Lung (tissue), 12 donors: ENCODE measurements around the gene FRMD1. TPM values are rescaled to one million over a fixed set of nuclear protein-coding genes. Genes with fewer than 3 reads are reported as not detected.
A peak's percentile ranks its signal among the peaks of the same experiment; 100 is the strongest.

Experiments used
- ATAC-seq: fragments of 200-7000 bp; cut with Tn5 transposase; one replicate; pipeline ENCODE4 v1.9.1; 2020; ENCODE audit warnings: moderate number of reproducible peaks; ENCODE audit not compliant: insufficient read depth, low FRiP score
- DNase-seq, 3 donors: peaks; one replicate each; pipeline ENCODE4 v3.0.0-alpha.2; 2013 to 2017
- H3K27ac ChIP-seq, 2 donors: one replicate each; pipeline ENCODE4 v1.5.1; 2013; ENCODE audit warnings: mild to moderate bottlenecking in 2 of 2, moderate library complexity in 2 of 2, control low read depth in 1 of 2, inconsistent platforms in 1 of 2, low read depth in 1 of 2, low read length in 1 of 2
- H3K27me3 ChIP-seq, 3 donors: one replicate each; pipeline ENCODE4 v1.5.1; 2013; ENCODE audit warnings: low read length in 2 of 3; ENCODE audit not compliant: control insufficient read depth in 3 of 3, insufficient read depth in 3 of 3
- H3K36me3 ChIP-seq, 4 donors: one replicate each; pipeline ENCODE4 v1.5.1; 2013; ENCODE audit warnings: low read length in 4 of 4, mild to moderate bottlenecking in 1 of 4, moderate library complexity in 1 of 4; ENCODE audit not compliant: control insufficient read depth in 4 of 4, insufficient read depth in 4 of 4
- H3K4me1 ChIP-seq, 5 donors: one replicate each; pipeline ENCODE4 v1.5.1; 2013; ENCODE audit warnings: low read length in 5 of 5, mild to moderate bottlenecking in 2 of 5, moderate library complexity in 1 of 5; ENCODE audit not compliant: control insufficient read depth in 5 of 5, insufficient read depth in 5 of 5
- H3K4me3 ChIP-seq: one replicate; pipeline ENCODE4 v1.5.1; 2013; ENCODE audit warnings: mild to moderate bottlenecking, control low read depth, moderate library complexity
- H3K9ac ChIP-seq, 2 donors: one replicate each; pipeline ENCODE4 v1.5.1; 2013; ENCODE audit warnings: low read length in 2 of 2, control low read depth in 1 of 2; ENCODE audit not compliant: insufficient read depth in 1 of 2
- H3K9me3 ChIP-seq, 4 donors: one replicate each; pipeline ENCODE4 v1.5.1; 2013; ENCODE audit warnings: low read length in 3 of 4, mild to moderate bottlenecking in 1 of 4, moderate library complexity in 1 of 4; ENCODE audit not compliant: control insufficient read depth in 4 of 4, insufficient read depth in 3 of 4
- CTCF ChIP-seq: IDR thresholded peaks from 2 replicates; pipeline ENCODE4 v1.5.1; 2012; ENCODE audit warnings: mild to moderate bottlenecking; ENCODE audit errors: control extremely low read depth, extremely low read depth
- WGBS, 2 donors: extraction: QIAGEN DNeasy Blood & Tissue Kit; methylation state at CpG; one replicate each; pipeline ENCODE4 v1.1.7; 2013; 5-methylcytosine and 5-hydroxymethylcytosine counted together
- polyA plus RNA-seq, 2 donors: library from polyadenylated mRNA; stranded (reverse); fragments of 200-250 nt; gene quantifications; one replicate each; pipeline ENCODE4 v1.2.1, GENCODE V29; 2013
- total RNA-seq, 2 donors: library from RNA; depleted of rRNA in 1 of 2; stranded (reverse); fragments of >200 nt in 1 of 2; gene quantifications; one replicate each; pipeline ENCODE4 v1.2.1, GENCODE V29; 2014 to 2021
- donor health status: control.
- donor health status: control.
- donor health status: Bipolar disorder and iron deficiency.
- donor health status: healthy.
- donor health status: DM: yes; HTN: yes; CAD: no.

FRMD1 gene
- total and polyA plus RNA-seq, 4 donors: 0.02 to 1.4 (median 0.10) TPM

GRCh38 chr6:168027521-168027920, 51.5 kb downstream of the FRMD1 start:
- H3K9me3 ChIP-seq: no peaks in the 10 kb centered on the region
- WGBS, 2 donors: 92 to 97% methylated on average over 16 of the region's 16 CpGs
- no peak overlapping the region for H3K27ac ChIP-seq
- no peak for DNase-seq
- no peaks in the 10 kb centered on the region for H3K27me3 ChIP-seq
- no peak overlapping the region for H3K9ac ChIP-seq
- no peak for ATAC-seq
- no peak overlapping the region for H3K4me3 ChIP-seq
- peaks cover 2 to 65% (median 21%) of the 10 kb centered on the region in 5 donors for H3K4me1 ChIP-seq
- no peak for TF ChIP-seq CTCF
- no peaks in the 10 kb centered on the region for H3K36me3 ChIP-seq

DNA sequence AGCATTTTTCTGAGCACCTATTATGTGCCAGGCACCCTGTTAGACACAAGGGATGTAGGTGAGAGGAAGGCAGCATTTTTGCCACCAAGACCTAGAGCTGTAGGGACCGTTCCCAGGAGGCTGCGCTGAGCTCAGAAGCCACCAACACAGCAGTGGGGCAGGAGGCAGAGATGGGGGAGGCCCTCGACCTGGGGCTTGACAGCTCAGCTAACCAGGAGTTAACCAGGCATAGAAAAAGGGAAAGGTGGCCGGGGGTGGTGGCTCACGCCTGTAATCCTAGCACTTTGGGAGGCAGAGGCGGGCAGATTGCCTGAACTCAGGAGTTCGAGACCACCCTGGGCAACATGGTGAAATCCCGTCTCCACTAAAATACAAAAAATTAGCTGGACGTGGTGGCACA, 52.1 kb downstream of the FRMD1 start:
- H3K4me1 ChIP-seq: peaks cover 2 to 59% (median 15%) of the 10 kb centered on the region in 5 donors
- H3K36me3 ChIP-seq: no peaks in the 10 kb centered on the region
- no peak overlapping the region for H3K27ac ChIP-seq
- no peaks in the 10 kb centered on the region for H3K27me3 ChIP-seq
- no peak for ATAC-seq
- no peak for DNase-seq
- 93% methylated on average over 9 of the region's 9 CpGs for WGBS, 2 donors
- no peak overlapping the region for H3K4me3 ChIP-seq
- peak overlapping the region in 1 of 2 donors; percentile 3 for H3K9ac ChIP-seq
- H3K9me3 ChIP-seq: no peaks in the 10 kb centered on the region
- no peak for TF ChIP-seq CTCF

DNA sequence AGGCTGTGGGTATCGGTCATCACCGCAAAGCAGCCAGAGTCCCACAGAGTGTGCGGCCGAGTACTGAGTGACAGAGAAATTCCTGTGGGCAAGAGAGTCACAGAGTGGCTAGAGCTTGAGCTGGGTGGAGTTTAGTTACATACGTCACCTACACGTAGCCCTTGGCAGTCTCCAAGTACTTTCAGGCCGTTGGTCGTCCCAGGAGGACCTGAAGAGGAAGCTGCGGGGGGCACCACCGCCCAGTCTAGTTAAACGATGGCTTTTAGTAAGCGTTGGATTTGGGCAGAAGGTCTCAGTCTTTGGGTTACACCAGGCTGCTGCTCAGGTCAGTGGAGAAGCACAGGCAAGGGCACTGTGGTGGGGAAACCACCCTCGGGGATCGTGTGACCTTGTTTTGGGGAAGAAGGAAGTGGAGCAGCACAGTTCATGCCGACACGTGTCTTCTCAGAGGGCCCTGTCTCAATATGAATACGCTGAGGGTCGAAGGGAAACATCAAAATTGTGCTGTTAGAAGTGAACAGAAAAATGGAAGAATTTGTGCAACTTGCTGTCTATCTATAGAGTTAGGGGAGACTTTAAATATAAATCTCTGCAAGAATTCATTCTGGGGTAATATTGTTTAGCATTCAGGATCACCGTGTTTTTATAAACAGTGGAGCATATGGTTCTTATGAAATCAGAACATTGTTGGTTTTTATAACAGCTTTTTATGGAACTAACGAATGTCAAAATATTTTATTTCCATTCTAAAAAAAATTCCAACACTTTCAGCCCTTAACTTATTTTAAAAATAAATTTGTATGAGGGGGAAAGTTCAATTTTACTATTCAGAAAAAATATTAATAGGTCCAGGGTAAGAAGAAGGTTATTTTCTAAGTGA, 52.9 kb downstream of the FRMD1 start:
- no peaks in the 10 kb centered on the region for H3K9me3 ChIP-seq
- WGBS, 2 donors: 85 to 88% methylated on average over 20 of the region's 20 CpGs
- no peak overlapping the region for H3K27ac ChIP-seq
- no peak overlapping the region for H3K4me3 ChIP-seq
- H3K27me3 ChIP-seq: no peaks in the 10 kb centered on the region
- no peaks in the 10 kb centered on the region for H3K36me3 ChIP-seq
- peaks cover 0 to 50% (median 10%) of the 10 kb centered on the region in 5 donors for H3K4me1 ChIP-seq
- peak overlapping the region in 1 of 2 donors; percentile 11 for H3K9ac ChIP-seq
- ATAC-seq (no peak), DNase-seq (peak in 2 of 3 donors; percentile 62 to 69)
- TF ChIP-seq CTCF: no peak
